NCI-H2029 (cell line): ENCODE measurements around the gene PHACTR1.
A peak's percentile ranks its signal among the peaks of the same experiment; 100 is the strongest.

ENCODE experiments used
- DNase-seq: peaks from one replicate; lab custom pipeline; 2025; lab: John Stamatoyannopoulos, UW

PHACTR1 gene

DNA sequence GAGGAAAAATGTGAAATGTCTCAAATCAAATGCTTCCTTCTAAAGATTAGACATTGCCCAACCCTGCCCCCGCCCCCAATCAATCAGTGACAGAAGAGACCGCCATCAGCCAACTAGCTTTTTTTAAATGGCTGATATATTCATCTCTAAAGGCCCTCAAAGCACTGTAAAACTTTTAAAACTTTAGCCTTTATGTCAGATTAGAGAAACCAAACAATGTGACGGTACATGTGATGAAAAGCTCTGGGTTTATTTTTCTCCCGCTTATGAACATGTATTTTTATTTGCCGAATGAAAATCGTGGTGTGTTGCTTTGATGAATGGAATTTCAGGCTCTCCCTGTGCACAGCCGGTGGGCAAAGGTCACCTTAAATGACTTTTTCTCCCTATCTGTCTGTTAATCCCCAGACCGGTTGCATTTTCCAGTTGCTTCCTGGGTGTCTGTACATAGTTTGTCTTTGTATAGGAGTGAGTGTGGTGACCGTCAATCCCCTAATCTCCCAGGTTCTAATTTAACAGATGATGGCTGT lies 573.3 kb downstream of the PHACTR1 start:
- no peak for DNase-seq

DNA sequence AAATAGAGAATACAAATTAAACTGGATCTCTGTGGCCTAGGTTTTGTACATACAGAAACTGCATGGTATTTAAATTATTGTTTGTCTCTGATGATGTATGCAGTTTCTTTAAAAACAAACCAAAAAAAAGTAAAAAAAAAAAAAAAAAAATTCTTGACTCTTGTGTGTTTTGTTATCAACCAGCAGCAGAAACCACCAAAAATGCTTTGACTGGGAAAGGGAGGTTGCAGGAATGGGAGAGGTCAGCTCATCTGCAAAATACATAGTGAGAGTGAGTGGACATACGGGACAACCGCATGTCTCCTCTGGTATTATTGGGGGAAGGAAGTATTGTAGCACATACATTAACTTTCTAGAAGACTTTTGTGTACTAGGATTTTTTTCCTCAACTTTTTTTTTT lies 573.8 kb downstream of the PHACTR1 start:
- no peak for DNase-seq

DNA sequence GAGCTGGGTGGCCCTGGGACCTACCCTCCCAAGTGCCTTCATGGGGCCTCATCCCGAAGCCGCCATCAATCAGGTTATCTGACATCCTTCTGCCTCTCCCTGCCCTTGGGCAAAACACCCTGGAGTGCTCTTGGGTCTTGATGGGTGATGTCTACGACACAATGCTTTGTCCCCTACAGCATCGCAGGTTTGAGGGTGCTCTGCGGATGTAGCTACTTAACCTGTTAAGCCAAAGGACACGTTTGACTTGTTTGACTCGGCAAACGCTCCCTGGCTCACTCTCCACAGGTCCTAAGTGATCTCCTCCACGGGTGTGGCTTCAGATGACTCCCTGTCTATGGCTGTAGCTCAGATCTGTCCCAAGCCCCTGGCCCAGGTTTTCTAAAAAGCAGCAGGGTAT lies 576.2 kb downstream of the PHACTR1 start:
- no peak for DNase-seq

DNA sequence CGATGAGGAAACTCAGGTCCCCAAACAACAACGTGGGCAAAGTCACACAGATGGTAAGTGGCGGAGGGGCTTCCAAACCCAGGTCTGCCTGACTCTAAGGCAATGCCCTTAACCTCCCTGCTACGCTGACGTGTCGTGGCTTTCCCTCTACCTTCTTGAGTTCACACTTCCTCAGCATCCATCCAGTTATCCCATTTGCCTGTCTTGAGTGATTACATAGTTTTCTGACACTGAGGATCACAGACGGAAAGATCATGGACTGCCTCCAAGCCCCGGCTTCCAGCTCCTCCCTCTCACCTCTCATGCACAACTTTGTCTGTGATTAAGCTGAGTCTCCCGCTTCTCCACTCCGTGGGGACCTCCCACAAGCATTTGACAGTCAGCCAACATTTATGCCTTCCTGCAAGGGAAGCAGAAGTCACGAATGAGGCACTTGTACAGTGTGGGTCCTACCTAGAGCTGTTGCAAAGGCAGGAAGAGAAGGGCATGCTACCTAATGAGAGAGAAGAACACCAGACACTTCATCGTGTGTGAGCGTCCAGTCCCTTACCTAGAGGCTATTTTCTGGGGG lies 578.0 kb downstream of the PHACTR1 start:
- DNase-seq, result no peak

DNA sequence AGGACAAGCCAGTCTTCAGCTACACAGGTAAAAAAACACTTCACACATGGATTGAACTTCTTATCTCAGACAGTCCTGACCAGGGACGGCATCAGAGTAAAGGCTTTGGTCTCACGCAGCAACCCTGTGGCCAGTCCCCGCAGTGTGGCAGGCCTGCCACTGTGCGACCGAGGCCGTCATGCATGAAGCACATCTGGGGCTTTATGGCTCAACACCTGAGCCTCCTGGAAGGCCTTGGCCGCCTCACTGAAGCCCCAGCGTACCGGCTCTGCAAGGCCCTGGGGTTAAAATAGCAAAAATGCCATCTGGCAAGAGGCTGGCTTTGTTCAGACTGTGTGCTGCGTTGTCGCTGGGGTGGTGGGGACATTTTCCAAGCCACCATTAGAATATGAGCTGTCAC lies 579.0 kb downstream of the PHACTR1 start:
- DNase-seq, result no peak

DNA sequence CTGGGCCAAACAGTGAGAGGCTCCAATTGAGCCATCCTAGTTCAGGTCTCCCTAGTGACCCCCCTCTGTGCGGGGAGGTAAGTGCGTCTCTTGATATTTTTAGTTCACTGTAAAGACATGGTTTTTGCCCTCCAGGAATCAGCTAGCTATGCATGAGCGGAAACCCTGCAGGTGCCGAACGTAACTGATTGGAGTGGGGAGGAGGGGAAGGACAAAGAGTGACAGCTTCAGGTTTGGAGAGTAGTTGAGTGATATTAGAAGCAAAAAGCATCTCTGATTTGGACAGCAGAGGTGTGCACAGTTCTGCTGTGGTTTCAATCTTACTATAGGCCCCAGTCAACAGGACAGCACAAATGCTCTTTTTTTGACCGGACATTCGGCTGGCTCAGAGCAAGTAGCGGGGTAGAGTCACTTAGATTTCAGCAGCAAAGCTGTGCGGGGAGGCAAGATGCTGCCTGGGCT lies 580.0 kb downstream of the PHACTR1 start:
- DNase-seq, result no peak

DNA sequence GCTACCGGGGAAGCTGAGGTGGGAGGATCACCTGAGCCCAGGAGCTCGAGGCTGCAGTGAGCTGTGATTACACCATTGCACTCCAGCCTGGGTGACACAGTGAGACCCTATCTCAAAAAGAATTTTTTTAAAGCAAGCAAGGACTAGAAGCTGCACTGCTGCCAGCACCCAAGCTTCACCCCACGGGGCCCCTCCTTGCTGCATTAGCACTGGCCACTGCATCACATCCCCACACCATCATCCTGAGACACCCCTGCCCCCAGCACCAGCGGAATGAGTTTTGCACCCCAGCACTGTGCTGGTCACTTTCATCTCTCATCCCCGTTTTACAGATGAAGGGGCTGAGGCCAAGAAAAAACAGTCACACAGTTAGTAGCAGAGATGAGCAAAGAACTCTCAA lies 580.8 kb downstream of the PHACTR1 start:
- no peak for DNase-seq

DNA sequence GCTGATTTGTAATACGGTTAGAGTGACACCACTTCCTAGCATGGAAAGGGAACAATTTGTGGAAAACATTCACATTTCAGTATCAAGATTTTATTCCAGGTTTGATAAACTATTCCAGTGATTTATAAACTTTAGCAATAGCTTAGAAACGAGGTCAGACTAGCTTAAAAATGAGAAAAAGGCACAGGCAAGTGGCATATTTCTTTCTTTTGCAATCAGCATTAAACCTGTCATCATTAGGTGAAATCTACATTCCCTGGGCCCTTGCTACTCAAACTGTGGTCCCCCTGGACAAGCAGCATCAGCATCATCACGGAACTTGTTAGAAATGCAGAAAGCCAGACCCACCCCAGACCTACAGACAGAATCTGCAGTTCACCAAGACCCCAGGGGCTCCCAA lies 581.9 kb downstream of the PHACTR1 start:
- no peak for DNase-seq

DNA sequence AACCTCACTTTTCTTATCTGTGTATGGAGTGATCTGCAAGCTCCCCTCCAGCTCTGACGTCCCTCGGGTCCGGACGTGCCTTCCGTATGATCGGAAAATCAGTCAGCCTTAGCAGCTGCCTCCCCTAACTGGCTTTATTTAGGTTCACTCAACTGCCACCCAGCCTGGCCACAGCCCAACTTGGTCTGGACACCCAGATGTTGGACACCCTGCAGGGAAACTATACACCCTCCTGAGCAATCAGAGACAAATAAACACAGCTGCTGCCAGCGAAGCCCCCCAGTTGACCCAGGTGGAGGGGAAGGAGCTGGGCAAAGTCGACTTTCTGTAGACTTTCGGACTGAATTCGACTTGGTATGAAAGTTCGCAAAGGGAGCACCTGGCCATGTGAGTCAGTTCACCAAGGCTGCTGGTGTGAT lies 582.8 kb downstream of the PHACTR1 start:
- DNase-seq, result no peak

DNA sequence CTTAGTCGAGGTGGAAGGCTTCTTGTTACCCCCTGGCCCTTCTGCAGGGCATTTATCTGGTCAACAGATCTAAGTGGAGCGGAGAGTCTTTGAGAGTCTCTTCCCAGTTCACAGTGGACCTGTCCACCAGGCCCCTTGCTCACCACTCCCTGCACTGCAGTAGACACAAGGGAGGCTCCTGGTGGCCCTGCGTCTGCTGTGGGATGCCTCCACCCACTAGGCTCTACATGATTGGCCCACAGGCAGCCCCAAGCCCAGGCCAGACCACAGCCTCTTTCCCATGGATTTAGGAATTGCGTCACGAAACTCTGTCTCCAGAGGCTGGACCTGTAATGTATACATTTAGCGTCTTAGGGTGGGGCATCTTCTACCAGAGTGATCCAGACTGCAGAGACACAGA lies 583.4 kb downstream of the PHACTR1 start:
- no peak for DNase-seq

DNA sequence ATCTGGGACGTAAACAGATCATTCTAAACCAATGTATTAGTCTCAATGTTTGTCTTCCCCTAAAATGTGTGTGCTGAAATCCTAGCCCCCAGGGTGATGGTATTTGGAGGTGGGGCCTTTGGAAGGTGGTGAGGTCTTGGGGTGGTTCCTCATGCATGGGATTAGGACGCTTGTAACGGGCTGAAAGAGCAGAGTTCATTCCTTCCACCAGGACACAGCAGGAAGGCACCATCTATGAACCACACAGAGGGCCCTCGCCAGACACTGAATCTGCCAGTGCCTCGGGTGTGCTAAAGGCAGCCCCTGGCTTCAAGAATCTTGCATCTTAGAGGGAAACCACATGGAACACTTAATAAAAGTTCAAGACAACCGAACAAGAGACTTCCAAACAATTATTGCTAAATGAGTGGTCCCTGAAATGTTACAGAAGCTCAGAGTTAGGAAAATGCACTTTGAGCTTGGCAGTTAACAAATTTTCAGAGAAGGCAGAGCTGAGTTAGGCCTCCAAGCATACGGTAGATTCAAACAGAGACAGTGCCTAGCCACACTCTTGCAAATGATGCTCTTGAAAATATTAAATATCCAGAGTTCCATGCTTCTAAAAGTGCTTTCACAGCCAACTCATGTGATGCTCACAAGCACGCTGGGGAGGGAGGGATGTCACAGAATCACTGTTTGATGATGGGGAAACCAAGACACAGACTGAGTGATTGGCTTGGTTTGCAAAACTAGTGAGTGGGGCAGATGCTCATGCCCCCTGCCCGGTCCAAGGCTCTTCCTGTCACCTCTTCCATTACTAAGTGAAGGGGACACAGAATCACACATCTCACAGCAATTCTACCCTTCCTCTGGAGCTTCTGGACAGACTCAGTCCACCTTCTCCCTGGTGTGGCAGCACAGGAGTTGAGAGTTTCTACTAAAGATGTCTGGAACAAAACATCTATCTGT lies 584.4 kb downstream of the PHACTR1 start:
- DNase-seq, result no peak

DNA sequence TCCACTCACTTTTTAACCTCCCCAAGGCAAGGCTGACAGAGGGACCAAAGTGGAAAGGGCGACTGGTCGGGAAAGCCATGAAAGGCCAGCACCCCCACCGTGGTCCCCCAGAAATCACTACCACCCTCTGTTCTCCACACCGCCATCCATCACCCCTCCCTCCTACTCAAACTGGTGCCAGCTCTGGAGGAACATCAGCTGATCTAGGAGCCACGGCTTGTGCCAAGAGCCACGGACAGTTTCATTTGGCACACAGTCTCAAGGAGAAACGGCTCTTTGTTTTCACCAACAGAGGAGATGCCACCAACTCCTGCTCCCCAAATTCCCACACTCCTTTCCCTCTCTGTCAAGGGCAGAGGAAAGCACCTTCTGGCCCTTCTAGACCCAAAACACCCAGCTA lies 585.7 kb downstream of the PHACTR1 start:
- DNase-seq, result no peak

DNA sequence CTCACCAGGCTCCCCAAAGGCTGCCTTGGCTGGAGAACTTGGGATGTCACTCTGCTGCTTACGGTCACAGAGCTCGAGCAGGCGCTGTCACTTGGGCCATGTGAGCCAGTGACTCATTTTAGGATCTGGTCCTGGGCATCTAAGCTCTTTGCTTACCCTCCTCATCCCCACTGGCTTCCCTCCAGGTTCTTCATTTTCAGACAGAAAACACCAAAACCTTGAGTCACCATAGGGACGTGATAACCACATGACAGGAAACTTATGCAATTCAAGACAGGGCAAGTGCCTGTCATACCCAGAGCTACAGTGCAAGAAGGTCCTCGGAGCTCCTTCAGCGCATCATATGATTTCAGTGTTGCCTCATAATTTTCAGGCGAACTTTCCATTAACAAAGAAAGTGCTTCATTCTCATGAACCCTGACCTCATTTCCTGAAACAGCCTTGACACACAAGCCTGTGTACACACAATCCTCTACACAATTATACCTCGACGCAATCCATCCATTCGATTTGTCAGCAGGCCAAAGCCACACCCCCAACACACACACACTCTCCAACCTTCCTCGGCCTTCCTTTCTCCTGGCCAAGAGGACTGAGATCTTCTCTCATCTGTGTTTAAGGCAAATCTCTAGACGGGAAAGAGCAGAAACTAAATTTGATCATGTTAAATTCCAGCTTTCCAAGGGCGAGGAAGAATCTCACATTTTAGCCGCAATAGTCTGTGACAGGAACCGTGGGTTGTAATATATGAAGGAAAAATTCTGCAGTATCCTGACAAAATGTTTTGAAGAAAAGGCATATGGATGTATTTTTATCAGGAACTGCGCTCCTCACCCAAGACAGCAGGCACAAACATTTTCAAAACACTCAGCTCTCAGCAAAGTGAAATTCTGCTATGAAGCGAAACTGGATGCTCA lies 586.4 kb downstream of the PHACTR1 start:
- DNase-seq, result peak; percentile 90

DNA sequence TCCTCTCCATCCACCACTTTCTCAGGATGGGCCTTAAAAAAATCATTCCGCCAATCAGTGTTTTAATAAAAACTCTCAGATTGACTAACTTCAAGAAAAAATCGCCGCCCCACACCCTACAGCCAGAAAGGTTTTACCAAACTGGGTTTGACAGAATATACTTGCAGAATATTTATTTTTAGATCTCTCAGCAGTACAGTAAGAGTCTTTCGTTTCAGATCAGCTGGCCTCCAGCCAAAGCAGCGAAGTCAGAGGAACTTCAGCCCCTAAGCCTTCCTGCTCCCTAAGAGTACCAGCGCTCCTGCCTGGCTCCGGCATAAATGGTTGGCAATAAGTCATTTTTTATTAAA lies 587.1 kb downstream of the PHACTR1 start:
- peak; percentile 37 for DNase-seq

DNA sequence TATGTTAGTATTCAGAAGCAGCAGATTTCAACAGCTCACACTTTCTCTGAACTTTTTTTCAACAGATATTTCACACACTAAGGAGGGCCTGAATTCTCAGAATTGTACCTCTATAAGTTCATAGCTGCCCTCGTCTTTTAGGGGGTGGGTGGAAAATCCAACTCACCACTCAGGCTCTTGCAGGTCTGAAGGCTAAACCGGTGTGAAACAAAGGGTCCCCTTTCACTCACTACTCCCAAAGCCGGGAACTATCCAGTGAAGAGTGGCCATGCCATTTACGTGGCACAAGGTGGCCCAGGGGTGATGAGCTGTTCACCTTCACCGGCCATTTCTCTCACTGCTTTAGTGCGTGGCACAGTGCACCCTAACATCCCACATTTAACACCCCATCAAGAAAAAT lies 587.5 kb downstream of the PHACTR1 start:
- no peak for DNase-seq

DNA sequence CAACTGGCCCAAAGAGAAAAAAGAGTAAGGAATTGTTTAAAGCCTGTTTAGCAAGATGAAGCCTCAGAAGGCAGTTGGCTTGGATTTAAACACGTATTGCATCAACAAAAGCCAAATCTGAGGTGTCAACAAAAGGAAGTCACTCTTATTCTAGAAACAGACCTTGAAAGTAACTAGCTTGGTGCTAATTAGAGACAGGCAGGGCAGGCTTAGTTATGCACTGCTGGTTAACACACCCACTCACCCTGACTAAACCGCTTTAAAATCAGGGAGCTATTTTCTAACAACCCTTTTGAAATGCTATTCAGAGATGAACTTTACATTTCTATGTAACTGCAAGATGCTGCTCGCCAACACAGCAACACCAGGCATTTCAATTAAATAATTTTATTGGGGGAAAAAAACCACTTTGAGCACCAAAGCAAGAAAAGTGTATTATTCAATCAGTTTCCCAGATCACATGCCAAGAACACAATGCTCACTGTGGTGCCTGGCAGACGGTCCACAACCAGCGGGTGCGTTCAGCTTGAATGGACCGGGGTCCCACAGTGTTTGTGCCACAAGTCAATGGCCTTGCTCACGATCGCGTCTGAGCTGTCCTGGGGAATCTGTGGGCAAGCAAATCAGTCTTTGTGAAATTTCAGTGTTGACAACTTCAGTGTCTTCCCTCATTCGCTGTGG lies 588.2 kb downstream of the PHACTR1 start:
- no peak for DNase-seq

DNA sequence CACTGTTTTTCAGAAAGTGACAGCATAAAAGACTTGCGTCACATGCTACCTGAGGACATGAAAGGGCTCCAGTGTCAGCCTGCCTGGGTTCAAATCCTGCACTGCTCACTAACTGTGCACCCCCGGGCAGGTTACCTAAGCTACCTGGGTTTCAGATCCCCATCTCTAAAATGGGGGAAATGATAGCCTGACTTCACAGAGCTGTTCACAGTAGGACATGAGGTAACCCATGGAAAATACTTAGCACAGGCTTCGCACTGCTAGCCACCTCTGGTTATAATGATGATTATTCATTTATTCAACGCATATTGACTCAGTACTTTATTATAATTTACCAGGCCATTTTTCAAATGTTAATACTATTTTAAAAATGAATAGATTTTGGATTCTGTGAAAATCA lies 588.7 kb downstream of the PHACTR1 start:
- no peak for DNase-seq

DNA sequence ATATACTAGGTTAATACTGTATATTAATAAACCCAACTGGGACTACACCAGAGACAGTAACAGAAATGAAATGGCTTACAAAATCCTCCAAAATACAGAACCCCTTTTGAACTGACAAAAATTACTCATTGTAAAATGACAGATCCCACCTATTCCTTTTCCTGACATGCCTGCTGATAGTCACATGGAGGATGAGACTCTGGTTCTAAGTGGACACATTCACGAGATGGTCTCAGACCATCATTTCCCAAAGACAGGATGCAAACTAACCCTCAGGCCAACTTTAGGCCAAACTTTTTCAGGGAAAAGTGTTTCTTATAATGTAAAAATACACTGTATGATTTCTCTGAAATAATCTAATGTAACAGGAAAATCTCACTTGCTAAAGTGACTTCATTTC lies 589.2 kb downstream of the PHACTR1 start:
- no peak for DNase-seq

DNA sequence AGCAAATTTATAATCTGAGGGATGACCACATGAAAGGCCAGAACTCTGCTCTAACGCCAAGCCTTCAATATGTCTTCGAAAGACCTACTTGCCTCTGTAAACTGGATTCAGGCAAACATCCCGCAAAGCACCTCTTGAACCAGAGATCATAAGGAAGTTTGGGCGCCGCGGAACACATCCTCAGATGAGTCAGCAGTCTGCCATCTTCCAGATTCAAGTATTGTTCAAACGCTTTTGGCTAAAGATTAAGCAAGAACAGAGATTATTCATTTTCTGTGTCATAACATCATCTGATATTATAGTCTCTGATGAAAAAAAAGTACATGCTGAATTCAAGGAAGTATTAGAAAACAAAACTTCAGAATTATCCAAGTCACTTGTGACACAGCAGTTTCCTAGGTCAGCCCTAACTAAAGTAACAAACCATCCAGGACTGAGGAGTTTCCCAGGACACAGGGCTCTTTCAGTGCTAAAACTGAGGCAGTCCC lies 591.0 kb downstream of the PHACTR1 start:
- DNase-seq, result peak; percentile 5

DNA sequence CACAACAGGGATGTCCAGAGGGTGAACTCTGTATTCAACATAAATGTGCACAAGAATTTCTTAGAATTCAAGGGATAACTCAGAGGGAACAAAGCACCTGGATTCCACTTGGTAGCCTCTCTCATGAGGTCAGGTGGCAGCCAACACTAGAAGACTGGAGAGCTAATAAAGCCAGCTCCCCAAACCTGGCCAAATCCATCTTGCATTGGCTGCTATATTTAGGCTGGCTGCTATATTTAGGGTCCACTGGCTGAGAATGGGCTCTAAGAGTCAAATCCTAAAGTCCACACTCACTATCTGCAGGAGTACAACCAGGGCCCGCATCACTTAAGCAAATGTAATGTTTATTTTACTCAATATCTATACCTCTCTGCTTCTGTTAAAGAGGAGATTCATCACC lies 591.8 kb downstream of the PHACTR1 start:
- DNase-seq, result no peak

DNA sequence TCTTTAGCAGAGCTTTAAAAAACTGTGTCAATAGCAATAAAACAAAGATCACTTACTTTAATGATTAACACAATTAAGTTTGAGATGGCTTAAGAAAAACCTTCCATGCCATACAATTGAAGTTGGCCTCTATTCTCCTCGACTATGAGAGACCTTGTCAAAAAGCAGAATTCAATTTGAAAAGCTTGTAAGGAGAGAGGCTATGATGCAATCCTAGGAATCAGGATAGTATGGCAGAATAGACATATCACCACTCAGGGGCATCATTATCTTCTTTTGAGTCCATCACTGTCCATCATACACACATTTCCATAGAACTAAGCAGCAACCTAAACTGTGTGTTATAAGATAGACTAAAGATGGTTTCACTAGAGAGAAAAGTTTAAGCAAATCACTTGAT lies 594.6 kb downstream of the PHACTR1 start:
- DNase-seq, result no peak

DNA sequence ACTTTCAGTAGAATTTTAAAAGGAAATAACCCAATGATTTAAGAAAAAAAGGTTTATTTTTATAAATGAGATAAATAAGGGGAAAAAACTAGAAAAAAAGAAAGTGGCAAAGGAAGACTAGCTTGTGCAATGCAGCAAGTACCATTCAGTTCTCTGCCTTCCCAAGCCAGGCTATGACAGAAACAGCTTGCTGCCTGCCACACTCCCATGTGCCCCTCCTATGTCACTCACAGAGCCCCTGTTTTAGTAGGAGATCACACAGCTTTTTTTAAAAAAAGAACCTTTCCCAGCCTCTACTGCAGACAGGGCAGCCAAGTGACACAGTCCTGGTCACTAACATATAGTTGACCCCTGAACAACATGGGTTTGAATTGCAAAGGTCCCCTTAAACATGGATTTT lies 598.2 kb downstream of the PHACTR1 start:
- DNase-seq, result no peak
